ENCODE measurements around the gene HK3.
"Not testable (repeated sequence)": the region's sequence is repeated elsewhere in the genome, so short reads cannot be mapped to it uniquely, and the experiment has no call there.

HK3 gene

DNA sequence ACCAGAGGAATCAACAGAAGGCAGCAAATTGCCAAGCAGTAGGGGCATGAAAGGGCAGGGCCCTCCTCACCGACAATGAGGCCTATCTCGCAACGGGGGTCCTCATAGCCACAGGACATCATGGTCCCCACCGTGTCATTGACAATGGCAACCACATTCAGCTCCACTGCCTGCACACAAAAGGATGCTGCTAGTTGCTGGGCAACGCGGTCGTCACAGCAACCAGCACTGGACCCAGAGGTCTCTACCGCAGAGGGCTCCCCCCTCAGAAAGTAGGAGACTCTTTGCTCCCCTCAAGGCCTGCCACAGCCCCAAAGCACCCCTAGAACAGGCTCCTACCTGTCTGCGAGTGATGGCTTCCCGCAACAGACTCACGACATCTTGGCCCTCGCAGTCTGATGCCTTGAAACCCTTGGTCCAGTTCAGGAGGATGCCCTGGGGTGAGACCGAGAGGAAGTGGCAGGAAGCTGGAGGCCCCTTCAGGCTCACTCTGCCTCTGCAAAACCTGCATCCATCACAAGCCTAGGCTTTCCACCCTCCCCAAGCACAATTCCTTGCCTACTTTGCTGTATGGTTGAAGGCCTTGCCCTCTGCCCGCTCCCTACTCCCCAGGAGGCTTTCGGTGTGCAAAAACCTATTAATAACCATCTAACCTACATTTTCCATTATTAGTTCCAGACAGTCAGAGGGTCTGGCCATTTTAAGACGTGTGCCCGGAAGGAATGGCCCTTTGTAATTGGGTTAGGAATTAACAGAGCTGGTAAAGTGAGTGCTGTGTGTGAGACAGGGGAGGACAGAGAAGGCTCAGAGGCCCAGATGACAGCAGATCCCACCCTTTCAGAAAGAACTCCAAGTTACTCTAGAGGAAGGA is 15.2 kb downstream of the HK3 start:
- no peak for DNase-seq (ENCODE audit: low read depth)

DNA sequence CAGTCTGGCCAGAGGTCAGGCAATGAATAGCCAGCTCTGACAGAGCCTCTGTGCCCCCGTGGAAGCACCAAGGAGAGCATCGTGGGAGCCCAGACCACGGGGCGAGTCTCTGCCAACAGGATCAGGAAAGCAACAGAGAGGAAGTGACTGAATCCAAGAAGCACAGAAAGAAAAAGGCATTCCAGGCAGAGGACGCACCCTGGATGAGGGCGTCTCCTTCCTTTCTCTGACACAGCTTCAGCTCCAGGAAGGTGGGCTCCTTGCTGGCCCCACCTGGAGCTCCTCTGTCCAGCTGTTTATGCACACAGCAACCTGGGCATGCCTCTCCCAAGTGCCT is 16.6 kb downstream of the HK3 start:
- no peak for DNase-seq (ENCODE audit: low read depth)

- no peak for DNase-seq (ENCODE audit: low read depth)
These were observed 17.2 kb downstream of the HK3 start for GRCh38 chr5:176881816-176882566.

DNA sequence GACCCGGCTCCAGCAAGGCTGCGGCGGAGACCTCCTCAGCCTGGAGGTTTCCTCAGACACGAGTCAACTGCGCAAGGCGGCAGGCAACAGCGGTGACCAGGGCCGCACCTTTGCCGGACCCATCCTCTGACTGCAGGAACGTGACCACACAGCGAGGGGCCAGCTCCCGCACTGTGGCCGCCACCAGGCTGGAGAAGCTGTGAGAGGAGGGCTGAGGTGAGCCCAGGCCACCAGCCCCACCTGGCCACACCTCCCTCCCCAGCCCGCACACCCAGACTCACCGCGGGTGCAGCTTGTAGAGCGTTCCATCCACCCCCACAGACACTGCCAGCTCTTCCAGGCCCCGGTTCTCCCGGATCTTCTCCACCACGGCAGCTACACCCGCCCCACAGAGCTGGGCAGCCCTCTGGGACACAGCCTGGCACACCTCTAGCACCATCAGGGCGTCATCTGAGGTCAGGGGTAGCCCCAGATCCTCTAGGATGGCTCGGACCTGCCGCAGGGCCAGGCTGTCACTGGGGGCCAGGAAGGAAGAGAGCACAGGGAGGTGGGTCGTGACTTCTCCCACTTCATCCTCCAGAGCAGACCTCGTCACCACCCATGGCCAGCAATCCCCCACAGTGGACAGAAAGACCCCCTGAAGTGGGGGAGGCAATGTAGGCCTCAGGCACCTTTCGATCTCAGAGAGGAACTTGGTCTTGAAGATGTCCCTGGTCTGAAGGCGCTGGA is 18.0 kb downstream of the HK3 start:
- DNase-seq (ENCODE audit: low read depth), result no peak

DNA sequence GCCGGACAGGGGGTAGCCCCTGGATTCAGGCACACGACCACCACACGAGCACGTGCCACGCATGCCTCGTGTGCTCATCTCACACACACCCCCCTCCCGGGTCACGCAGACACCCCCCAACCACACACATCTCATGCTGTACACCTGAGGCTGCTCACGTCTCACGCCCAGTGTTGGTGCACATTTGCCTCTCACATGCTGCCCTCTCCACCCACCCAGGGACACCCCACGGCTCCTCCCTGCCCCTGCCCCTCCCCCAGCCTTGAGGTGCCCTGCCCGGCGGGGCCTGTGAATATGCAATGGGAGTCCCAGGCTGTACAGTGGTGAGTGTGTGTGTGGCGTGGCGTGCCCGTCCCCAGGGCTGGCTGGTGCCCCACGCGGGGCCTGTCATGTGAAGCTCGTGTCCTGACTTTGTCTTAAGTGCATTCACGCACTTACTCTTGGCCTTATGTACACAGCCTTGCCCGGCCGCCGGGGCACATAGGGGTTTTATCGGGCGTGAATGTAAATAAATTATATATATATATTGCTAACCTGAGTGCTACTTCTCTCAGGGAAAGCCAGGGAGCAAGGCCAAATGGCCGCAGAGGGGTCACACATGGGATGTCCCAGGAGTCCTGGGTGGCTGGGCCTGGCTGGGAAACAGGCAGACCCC is 18.7 kb downstream of the HK3 start:
- no peak for DNase-seq (ENCODE audit: low read depth)

DNA sequence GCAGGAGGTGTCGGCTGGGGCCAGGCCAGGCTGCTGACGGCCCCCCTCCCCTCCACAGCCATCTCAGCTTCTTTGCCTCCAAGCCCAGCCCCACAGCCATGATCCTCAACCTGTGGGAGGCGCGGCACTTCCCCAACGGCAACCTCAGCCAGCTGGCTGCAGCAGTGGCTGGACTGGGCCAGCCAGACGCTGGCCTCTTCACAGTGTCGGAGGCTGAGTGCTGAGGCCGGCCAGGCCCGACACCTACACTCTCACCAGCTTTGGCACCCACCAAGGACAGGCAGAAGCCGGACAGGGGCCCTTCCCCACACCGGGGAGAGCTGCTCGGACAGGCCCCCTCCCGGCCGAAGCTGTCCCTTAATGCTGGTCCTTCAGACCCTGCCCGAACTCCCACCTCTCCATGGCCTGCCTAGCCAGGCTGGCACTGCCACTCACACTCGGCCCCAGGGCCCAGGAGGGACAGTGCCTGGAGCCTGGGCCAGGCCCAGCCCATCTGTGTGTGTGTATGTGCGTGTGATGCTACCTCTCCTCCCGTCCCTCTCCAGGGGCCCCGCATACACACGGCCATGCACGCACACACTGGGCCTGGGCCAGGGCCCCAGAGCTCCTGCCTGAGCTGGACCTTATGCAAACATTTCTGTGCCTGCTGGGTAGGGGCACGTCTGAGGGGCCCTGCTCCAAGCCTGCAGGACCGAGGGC is 19.3 kb downstream of the HK3 start:
- no peak for DNase-seq (ENCODE audit: low read depth)

- DNase-seq (ENCODE audit: low read depth), result no peak
These were observed 20.1 kb downstream of the HK3 start for GRCh38 chr5:176878906-176879662.

DNA sequence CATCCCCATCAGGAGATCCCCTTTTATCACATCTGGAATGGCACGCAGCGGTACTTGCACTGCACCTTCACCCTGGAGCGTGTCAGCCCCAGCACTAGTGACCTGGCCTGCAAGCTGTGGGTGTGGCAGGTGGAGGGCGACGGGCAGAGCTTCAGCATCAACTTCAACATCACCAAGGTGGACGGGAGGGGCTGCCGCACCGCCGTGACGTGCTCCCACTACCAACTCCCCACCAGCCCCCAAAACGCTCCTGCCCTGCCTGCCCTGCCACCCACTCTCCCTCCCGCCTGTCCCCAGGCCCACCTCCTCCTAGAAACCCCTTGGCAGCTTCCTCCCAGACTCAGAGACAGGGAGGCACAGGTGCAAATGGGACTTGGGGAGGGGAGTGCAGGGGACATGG is 20.7 kb downstream of the HK3 start:
- DNase-seq (ENCODE audit: low read depth), result no peak

GRCh38 chr5:176877793-176878331 is 21.3 kb downstream of the HK3 start:
- no peak for DNase-seq (ENCODE audit: low read depth)

GRCh38 chr5:176876506-176877431 is 22.4 kb downstream of the HK3 start:
- no peak for DNase-seq (ENCODE audit: low read depth)

GRCh38 chr5:176875783-176876505 is 23.2 kb downstream of the HK3 start:
- no peak for DNase-seq (ENCODE audit: low read depth)

DNA sequence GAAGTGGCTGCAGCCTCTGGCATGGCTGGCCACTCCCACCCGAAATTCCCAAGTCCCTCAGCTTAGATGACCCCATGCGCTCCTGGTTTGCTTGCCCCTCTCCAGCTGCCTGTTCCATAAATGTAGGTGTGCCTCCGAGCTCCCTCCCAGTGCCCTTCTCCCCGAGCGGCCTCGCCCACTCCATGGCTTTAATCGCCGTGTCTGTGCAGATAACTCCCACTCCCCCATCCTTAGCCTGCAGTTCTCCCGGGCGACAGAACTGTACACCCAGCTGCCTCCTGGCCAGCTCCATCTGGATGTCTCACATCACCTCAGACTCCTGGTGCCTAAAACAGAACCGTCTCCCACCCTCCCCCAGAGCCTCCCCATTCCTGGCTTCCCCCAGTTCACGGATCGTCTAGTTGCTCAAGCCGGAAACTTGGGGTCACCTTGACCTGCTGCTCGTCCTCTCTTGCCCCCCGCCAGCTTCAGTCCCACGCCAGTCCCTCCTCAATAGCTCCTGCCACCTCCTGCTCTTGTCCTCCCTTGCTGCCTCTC is 24.1 kb downstream of the HK3 start:
- DNase-seq (ENCODE audit: low read depth), result no peak

- DNase-seq (ENCODE audit: low read depth), result no peak
These were observed 24.9 kb downstream of the HK3 start for GRCh38 chr5:176874198-176874780.

- no peak for DNase-seq (ENCODE audit: low read depth)
These were observed 25.5 kb downstream of the HK3 start for GRCh38 chr5:176873541-176874172.

GRCh38 chr5:176873011-176873410 is 26.1 kb downstream of the HK3 start:
- not testable (repeated sequence) for DNase-seq (ENCODE audit: low read depth)

DNA sequence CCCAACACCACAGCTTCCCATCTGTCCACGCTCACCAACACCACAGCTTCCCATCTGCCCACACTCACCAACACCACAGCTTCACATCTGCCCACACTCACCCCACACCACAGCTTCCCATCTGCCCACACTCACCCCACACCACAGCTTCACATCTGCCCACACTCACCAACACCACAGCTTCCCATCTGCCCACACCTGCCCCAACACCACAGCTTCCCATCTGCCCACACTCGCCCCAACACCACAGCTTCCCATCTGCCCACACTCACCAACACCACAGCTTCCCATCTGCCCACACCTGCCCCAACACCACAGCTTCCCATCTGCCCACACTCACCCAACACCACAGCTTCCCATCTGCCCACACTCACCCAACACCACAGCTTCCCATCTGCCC is 26.6 kb downstream of the HK3 start:
- not testable (repeated sequence) for DNase-seq (ENCODE audit: low read depth)

DNA sequence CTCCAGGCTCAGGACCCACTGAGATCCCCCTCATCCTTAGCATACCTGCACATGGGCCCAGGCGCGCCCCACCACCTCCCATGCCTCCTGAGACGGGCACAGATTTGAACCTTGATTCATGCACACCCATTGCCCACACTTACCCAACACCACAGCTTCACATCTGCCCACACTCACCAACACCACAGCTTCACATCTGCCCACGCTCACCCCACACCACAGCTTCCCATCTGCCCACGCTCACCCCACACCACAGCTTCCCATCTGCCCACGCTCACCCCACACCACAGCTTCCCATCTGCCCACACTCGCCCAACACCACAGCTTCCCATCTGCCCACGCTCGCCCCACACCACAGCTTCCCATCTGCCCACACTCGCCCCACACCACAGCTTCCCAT is 28.5 kb downstream of the HK3 start:
- not testable (repeated sequence) for DNase-seq (ENCODE audit: low read depth)
